HG02642 (cell line): ENCODE data around the gene SSTR3.

Source experiments
- ATAC-seq: cut with Tn5 transposase; IDR thresholded peaks from one replicate; pipeline ENCODE4 v1.9.1; 2021; ENCODE audit warnings: mild to moderate bottlenecking; ENCODE audit not compliant: unreplicated experiment, poor library complexity

The SSTR3 gene

DNA sequence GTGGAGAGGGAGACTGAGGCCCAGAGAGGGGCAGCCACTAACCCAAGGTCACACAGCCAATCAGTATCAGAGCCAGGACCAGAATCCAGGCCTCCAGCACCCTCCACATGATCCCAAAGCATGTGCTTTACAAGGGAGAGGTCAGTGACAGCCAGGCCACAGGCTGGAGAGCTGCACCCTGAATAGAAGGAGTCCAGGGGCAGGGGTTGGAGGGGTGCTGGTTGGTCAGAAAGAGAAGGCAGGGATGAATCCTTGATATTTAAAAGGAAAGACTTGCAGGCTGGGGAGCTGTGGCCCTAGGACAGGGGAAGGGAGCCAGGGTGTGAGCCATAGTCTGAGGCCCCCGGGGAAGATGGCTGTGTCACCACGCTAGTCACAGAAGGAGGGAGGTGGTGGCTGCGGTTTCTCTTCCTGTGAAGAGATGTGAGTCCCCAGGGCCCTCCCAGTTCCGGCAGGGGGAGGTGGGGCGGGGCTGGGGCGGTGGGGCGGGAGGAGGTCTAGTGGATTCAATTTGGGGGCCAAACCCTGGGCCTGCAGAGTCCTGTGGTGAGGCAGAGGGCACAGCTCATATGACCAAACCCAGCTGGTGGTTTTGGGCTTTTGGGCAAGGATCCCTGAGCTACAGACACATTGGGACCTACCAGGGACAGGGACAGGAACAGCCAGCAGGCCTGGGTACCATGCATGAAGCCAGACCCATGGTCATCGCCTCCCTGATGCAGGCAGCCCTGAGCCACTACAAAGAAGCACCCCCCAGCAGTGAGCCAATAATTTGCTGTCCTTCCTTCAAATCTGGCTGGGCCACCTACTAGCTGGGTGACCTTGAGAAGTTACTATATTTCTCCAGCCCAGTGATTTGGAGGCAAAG, 17.8 kb upstream of the SSTR3 start:
- peak; percentile 56 for ATAC-seq

DNA sequence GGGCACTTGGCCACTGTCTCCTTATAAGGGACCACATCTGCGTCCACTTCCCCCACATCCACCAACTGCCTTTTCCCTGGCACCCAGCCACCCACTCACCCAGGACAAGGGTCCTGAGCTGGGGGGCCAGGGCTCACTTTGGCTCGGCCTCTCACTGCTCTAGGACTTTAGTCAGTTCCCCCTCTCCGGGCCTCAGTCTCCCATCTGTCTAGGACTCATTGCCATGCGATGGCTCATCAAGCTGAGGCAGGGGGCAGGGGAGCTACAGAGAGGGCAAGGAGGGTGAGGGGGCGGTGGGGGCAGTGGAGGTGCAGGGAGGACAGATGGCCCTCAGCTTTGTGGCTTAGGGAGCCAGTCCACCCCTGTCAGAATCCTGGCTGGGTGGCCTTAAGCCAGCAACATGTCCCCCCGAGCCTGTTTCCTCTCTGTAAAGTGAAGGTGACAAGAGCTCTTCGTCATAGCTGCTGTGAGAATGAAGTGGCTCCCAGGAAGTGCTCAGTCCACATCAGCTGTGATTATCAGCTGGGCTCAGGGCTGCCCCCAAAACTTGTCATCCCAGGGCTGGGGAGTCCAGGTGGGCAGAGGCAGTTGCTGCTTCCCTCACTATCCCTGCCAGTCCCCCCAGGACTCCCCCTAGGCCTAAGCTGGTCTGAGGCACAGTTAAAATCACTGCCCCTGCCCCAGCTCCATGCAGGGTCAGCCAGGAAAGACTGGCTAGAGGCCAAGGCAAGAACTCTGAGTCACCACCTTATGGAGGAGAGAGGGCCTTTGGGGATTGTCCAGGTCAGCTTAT, 16.9 kb upstream of the SSTR3 start:
- no peak for ATAC-seq

DNA sequence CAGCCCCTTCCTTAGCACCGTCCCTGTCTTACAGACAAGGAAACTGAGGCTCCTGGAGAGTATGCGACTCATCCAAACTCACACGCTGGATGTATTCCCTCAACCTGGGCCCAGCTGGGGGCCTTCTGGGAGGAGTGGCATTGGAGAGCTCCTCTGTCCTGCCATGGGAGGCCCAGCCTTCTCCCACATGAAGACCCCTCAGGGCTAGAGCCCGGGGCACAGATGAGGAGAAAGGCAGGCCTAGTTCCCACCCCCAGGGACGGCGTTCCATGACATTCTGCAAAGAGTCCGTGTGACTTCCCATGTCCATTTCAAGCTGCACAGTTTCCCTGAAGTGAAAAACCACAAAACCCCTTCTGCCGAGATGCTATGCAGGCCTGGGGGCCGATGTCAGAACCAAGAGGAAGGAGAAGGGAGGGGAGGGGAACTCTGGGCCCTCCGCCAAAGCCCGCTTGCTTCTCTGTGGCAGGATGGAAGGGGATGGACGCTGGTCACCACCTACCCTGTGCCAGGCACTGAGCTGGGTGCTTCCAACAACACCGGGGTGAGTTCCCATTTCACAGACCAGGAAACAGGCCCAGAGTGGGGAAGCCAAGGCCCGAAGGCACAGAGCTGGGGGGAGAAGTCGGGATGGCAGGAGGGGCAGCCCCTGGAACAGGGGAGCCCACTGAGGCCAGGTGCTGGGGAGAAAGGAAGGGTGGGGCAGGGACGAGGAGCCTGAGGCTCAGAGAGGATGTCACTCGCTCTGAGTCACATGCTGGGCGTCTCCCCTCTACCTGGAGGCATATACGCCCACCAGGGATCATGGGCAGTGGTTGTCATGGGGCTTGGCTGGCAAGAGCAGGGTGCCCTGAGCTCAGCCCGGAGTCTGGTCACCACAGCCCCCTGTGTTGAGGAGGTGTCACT, 16.1 kb upstream of the SSTR3 start:
- no peak for ATAC-seq

DNA sequence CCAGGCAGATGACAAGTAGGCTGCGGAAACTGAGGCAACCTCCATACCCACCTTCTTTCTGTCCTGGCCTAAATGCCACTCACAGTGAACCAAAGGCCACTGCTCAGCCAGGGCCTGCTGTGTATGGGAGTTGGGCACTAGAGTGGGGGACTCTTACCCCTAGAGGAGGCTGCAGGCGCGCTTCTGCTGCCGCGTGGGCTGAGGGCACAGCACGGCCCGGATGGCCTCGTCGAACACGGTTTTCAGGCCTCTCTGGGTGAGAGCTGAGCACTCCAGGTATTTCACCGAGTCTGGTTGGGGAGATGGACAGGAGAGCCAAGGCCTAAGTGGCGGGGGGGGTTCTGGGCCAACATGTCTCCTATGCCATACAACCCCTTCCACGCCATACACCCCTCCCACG, 14.2 kb upstream of the SSTR3 start:
- ATAC-seq: no peak

DNA sequence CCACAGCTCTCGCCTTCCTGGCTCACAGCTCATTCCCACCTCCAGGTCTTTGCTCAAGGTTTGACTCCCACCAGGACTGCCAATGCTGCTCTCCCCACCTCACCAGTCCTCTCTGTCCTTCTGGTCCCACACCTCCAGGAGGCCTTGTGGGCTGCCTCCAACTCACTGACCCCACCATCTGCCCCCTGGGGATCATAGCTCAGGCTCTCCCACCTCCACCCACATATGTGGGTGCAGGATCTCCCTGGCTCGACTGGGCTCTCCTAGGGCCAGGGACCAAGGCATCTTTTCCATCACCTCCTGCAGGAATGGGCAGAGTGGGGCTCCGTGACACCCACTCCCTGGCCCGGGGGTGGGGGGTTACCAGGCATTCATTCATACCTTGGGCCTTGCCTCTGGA, 13.8 kb upstream of the SSTR3 start:
- no peak for ATAC-seq

DNA sequence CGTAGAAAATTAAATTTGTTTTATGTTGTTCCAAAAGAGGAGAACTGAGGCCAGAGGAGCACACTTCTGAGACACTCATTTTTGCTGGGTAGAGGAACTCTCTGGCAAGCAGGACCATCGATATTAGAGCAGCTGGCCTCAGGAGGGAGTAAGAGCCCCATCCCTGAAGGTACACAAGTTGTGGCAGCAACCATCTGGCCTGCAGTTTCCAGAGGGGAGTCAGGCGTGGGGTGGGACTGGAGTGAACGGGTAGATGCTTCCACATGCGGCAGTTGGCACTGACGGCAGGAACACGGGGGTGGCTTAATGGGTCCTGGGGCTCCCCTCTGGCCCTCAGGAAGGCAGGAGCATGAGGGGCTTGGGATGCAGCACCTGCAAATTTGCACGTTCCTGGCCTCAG, 13.2 kb upstream of the SSTR3 start:
- ATAC-seq: no peak

DNA sequence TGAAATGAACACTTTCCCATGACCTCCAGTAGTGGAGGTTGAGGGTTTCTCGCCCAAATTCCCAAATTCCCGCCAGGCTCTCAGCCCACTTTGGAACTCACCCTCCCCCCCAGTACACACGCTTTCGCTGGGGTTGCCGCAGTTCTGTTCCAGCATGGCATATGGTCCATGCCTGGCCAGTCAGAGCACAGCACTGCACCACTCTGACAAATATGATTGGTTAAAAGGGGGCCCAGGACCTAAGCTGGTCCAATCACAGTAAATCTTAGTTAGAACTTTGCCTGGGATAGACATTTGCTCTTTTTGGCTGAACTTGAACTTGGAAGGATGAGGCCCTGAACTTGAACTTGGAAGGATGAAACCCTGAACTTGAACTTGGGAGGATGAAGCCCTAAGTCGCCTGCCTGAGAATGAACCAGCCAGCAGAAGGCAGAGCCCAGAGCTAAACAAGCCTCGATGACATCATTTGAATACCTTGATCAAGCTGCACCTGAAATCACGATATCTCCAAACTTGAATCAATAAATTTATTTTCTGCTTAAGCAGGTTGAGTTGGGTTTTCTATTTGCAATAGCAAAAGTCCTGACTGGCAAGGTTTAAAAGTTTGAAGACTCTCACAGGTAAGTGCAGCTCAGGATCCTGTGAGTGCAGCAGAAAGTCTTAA, 12.6 kb upstream of the SSTR3 start:
- ATAC-seq: no peak

DNA sequence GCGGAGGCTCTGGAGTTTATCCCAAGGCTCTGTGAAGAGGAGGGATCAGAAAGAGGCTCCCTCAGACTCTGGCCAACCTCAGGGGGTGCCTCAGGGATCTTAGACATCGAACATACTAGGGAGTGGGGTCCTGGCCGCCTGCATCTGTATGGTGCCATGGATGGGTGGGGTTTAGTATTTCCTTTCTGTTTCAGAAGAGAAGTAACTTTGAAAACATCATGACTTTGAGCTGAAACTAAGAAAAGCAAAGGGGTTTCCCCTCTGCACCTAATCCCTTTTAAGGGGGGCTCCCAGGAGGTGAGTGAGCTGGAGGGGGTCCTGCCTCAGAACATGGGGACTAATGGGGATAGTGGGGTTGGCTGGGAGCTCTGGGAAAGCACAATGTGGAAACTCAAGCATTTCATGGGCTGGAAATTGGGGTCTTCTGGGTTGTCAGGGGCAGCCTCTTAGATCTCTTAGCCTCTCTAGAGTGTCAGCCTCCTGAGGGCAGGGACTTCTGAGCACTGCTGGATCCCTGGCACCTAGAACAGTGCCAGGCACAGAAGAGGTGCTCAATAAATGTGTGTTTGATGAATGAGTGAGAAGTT, 11.8 kb upstream of the SSTR3 start:
- ATAC-seq: peak; percentile 37

DNA sequence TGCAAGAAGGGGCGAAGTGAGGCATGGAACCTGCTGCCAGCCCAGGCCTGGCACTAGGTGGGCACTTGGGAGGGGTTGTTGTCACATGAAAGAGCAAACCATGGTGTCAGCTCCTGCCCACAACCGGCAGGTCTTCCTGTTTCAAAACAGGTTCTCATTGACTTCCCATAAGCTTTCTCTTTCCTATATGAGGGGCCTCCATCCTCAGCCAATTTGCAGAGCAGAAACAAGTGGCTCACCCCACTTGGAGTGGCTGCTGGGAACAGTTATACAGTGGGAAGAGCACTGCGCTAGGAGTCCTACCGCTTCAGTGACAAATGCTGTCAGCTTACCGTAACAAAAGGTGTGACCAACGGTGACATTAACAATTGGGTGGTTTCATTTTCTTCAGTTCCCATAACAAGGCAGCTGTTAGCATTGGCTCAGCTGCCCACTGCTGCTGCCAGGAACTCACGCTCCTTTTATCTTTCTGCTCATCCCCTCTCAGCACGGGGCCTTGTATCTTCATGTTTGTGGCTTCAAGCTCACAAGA, 10.2 kb upstream of the SSTR3 start:
- no peak for ATAC-seq

DNA sequence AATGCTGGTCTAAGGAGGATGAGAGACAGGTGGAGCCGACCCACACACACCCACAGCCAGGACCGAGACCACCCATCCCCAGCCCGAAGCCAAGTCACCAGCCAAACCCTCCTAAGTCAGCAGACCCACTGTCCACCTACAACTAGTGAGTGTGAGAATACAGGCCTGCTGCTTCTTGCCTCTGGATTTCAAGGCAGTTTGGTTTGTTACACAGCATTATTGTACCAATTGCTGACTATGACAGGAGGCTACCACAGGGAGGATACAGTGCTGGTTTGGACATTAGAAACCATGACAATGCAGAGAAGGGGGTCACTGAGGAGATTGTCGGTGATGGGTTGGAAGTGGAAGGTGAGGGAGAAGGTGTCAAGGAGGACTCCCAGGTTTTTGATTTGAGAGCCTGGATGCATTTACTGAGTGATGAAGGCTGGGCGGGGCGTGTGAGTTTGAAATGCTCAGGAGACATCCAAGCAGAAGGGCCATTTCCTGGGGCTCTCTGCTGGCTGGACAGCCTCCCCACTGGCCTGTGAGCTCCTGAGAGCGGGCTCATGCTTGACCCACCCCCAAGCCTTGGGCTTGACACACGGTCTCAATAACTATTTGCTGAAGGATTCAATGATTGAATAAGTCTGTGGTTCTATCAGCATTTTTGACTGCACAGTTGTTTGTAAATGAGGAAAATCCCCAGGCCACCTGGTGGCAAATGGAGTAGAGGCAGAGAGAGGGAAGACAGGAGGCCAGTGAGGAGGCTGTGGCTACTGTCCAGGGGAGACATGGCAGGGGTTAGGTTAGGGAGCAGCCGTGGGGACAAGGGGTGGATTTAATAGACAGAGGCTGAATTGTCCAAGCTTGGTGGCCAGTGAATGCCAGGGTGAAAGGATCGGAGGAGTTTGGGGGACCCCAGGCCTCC, 9.4 kb upstream of the SSTR3 start:
- ATAC-seq: no peak

DNA sequence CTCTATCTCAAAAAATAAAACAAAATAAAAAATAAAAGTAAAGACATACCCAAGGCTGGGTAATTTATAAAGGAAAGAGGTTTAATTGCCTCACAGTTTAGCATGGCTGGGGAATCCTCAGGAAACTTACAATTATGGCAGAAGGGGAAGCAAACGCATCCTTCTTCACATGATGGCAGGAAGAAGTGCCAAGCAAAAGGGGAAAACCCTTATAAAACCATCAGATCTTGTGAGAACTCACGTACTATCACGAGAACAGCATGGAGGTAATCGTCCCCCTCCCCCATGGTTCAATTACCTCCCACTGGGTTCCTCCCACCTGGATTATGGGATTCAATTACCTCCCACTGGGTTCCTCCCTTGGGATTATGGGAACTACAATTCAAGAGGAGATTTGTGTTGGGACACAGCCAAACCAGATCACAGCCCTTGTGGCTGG, 8.3 kb upstream of the SSTR3 start:
- ATAC-seq: no peak

DNA sequence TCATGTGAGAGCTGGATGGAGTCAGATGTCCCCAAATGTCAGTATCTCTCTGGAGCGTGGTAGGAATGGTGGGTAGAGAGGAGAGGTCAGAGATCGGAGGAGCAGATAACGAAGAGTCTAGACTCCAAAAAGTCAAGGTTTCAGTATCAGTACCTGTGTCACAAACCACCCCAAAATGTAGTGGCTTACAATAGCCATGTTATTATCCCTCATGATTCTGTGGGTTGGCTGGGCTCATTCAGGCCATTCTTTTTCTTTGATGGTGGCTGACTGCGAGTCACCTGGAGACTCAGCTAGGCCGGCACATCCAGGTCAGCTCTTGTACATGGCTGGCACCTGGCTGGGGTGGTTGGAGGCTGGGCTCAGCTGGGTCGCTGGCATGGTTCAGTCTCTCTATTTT, 7.3 kb upstream of the SSTR3 start:
- ATAC-seq: peak; percentile 10

DNA sequence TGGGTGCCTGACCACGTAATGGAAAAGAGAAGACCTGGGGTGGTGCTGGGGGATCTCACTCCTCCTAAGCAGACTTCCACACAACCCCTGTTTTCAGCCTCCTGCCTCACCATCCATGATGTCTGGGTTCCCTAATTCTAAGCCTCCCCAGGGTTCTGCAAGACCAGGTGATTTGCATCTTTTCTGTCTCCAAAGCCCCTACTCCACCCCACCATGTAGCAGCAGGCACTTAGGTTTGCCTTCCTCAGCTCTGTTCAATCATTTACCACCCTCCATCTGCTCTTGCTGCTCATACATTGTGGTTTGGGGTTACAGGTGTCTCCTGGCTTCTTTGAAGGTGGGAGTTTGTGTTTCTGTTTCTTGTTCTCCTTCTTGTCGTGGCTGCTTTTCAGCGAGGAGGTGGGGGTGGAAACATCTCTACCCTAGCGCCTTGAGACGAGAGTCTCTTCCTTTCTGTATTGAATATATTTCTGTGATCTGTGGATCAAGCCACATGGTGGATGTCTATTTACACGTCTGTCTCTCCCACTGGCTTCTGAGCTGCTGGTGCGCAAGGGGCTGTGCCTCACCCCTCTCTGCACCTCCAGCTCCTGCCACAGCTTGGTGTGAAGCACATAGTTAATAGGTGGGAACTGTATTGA, 6.6 kb upstream of the SSTR3 start:
- peak; percentile 82 for ATAC-seq

DNA sequence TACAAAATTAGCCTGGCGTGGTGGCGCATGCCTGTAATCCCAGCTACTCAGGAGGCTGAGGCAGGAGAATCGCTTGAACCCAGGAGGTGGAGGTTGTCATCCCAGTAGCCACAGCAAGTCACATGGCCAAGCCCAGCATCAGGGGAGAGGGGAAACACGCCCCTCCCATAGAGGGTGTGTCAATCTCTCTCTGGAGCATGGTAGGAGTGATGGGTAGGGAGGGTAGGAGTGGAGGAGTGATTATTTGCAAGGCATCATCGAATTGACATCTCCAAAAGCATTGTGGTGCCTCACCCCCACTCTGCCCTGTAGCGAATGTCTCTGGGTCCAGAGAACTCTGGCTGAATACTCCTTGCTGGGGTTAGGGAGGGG, 6.1 kb upstream of the SSTR3 start:
- ATAC-seq: no peak

DNA sequence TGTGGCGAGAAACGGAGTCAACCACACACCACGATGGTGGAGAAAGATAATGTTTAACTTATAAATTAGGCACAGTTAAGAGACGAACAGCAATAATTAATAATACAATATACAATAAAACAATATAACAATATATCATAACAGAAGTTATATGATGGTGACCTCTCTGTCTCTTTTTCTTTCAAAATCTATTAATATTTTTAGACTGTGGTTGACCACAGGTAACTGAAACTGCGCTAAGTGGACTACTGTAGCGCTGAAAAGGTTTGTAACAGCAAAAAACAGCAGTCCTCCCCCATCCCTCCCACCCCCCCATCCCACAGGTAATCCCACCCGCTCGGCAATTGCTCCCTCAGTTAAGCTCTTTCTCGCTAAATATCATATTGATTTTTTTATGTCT, 3.6 kb upstream of the SSTR3 start:
- no peak for ATAC-seq

DNA sequence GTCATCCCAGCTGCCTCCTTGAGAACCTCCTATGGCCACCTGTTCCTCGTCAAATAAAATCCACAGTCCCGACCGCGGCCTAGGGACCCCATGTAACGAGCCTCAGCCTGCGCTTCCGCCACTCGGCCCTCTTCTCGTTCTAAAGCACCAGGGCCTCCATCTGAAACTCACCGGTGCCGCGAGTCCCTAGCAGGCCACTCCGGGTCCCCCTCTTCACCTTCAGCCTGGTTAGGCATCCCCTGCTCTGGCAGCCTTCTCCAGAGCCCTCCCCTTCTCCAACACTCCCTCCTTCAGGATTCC, 2.4 kb upstream of the SSTR3 start:
- no peak for ATAC-seq

DNA sequence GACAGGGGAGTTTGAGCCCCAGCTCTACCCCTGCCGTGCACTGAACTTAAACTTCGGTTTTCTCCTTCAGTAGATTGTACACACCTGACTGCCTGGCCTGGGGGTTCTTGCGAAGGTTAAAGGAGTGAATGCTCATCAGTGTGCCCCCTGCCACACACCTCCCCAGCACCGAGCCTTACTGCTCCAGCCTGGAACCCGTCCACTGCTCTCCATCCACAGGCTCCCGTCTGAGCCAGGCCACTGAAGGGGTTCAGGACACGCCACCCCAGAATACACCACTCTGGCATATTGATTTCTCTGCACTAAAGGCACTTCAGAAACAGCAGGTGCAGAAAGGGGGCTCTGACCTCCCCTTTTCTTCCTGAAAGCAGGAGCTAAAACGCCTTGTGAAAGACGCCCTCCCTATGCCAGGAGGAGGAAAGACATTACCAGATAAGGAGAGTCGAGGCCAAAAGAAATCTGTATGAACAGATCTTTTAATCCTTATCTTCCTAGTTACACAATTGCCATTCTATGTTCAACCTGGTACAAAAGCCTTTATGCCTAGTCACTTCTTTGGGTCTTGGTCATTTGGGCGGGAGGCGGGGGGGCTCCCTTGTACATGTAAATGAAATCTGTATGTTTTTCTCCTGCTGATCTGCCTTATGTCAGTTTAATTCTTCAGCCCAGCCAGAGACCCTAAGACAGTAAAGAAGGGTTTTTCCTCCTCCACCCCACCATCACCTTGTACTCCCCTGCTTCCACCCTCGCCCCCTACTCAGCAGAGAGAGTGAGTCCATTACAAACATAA, 1.9 kb upstream of the SSTR3 start:
- no peak for ATAC-seq
